ENCODE data around the gene FAM50A. TPM values are rescaled to one million over a fixed set of nuclear protein-coding genes. Genes with fewer than 3 reads are reported as not detected.

Gene FAM50A
- total RNA-seq, 2 experiments from 2014 or later = 30.8 to 55.1 TPM

- DNase-seq (ENCODE audit: low spot score) = no peak
- Histone ChIP-seq H3K27ac (ENCODE audit: low read depth, low read length, poor library complexity, severe bottlenecking) (no peak overlapping the region), H3K4me3 (ENCODE audit: low read depth, low read length, poor library complexity, severe bottlenecking) (no peak overlapping the region), H3K79me2 (ENCODE audit: insufficient read depth, low read depth, low read length) (peaks cover 17% of the 10 kb centered on the region), H3K9me2 (ENCODE audit: insufficient read depth, low read length) (no peaks in the 10 kb centered on the region), H4K20me1 (ENCODE audit: insufficient read depth, low read length) (no peaks in the 10 kb centered on the region), H3K9me3 (ENCODE audit: low read length) (no peaks in the 10 kb centered on the region), H3K4me1 (ENCODE audit: insufficient read depth, low read length, poor library complexity, severe bottlenecking) (peaks cover 27% of the 10 kb centered on the region), H2AFZ (ENCODE audit: low read length) (no peak overlapping the region), H3K4me2 (ENCODE audit: low read length) (no peak overlapping the region), H3K36me3 (ENCODE audit: insufficient read depth, low read length) (peaks cover 28% of the 10 kb centered on the region; the same call in 1 of the 2 replicates)
- intact Hi-C loops (cut with micrococcal nuclease; ENCODE audit: unreplicated experiment) = no loop called here
- POLR2A ChIA-PET = interaction anchor here (0.6 kb wide), 1 partner anchor 11 kb away, joined by 8 read pairs; no protein-coding TSS in a partner anchor
- BruUV-seq (replicated peaks) = no TSS peak
- no peak for TF ChIP-seq CTCF (conservative IDR thresholded peaks at IDR 0.05; ENCODE audit: low read length)
- TF ChIP-seq EZH2phosphoT487 (IDR thresholded peaks at IDR 0.05; ENCODE audit: borderline replicate concordance, low read depth, low read length) = no peak
- CTCF ChIA-PET (ENCODE audit: unreplicated experiment) = interaction anchor here (0.6 kb wide), 1 partner anchor 49 kb away, joined by 4 read pairs; no protein-coding TSS in a partner anchor
Measured at GRCh38 chrX:154440623-154441357, 3.2 kb upstream of the FAM50A start.

- Histone ChIP-seq H3K4me1 (ENCODE audit: insufficient read depth, low read length, poor library complexity, severe bottlenecking) (peaks cover 21% of the 10 kb centered on the region), H3K36me3 (ENCODE audit: insufficient read depth, low read length) (peaks cover 28% of the 10 kb centered on the region; the same call in 1 of the 2 replicates), H3K4me2 (ENCODE audit: low read length) (no peak overlapping the region), H4K20me1 (ENCODE audit: insufficient read depth, low read length) (no peaks in the 10 kb centered on the region), H3K4me3 (ENCODE audit: low read depth, low read length, poor library complexity, severe bottlenecking) (no peak overlapping the region), H2AFZ (ENCODE audit: low read length) (no peak overlapping the region), H3K9me3 (ENCODE audit: low read length) (no peaks in the 10 kb centered on the region), H3K27ac (ENCODE audit: low read depth, low read length, poor library complexity, severe bottlenecking) (no peak overlapping the region), H3K79me2 (ENCODE audit: insufficient read depth, low read depth, low read length) (peaks cover 17% of the 10 kb centered on the region), H3K9me2 (ENCODE audit: insufficient read depth, low read length) (no peaks in the 10 kb centered on the region)
- TF ChIP-seq EZH2phosphoT487 (IDR thresholded peaks at IDR 0.05; ENCODE audit: borderline replicate concordance, low read depth, low read length) = no peak
- TF ChIP-seq CTCF (conservative IDR thresholded peaks at IDR 0.05; ENCODE audit: low read length) = no peak
- POLR2A ChIA-PET = no interaction called here
- no TSS peak for BruUV-seq (replicated peaks)
- DNase-seq (ENCODE audit: low spot score) = no peak
- intact Hi-C loops (cut with micrococcal nuclease; ENCODE audit: unreplicated experiment) = no loop called here
- CTCF ChIA-PET (ENCODE audit: unreplicated experiment) = interaction anchor here (0.6 kb wide), 1 partner anchor 48 kb away, joined by 4 read pairs; no protein-coding TSS in a partner anchor
Measured at GRCh38 chrX:154441564-154441963, 2.4 kb upstream of the FAM50A start.
